HL-60 (cell line): ENCODE results near the gene STK25.

Experiments
- DNase-seq, 2 experiments: peaks; one replicate each; pipeline ENCODE4 v3.0.0-alpha.2; 2010 to 2020; ENCODE audit warnings: low read depth in 1 of 2, low spot score in 1 of 2
- H3K27ac ChIP-seq: fragments of 250-450 bp; sonication (Bioruptor Pico); replicated peaks from 2 replicates; pipeline ENCODE4 v1.5.1; 2020; ENCODE audit warnings: mild to moderate bottlenecking, moderate library complexity
- H3K27me3 ChIP-seq: fragments of 250-450 bp; sonication (Bioruptor Pico); 2 replicates; pipeline ENCODE4 v1.5.1; 2021; ENCODE audit warnings: mild to moderate bottlenecking, moderate library complexity; ENCODE audit not compliant: insufficient read depth, poor library complexity, severe bottlenecking
- H3K4me3 ChIP-seq: replicated peaks from 2 replicates; pipeline ENCODE4 v1.5.1; 2011; ENCODE audit warnings: mild to moderate bottlenecking, control low read depth, low read length; ENCODE audit not compliant: insufficient read depth
- GABPA ChIP-seq: IDR thresholded peaks from 2 replicates; pipeline ENCODE4 v1.6.1; 2012; ENCODE audit warnings: low read depth
- POLR2AphosphoS5 ChIP-seq: IDR thresholded peaks from 2 replicates; pipeline ENCODE4 v1.6.1; 2012; ENCODE audit warnings: low read depth
- REST ChIP-seq: IDR thresholded peaks from 2 replicates; pipeline ENCODE4 v1.6.1; 2012; ENCODE audit warnings: low read depth; ENCODE audit not compliant: insufficient replicate concordance
- SPI1 ChIP-seq: IDR thresholded peaks from 2 replicates; pipeline ENCODE4 v1.6.1; 2012; ENCODE audit warnings: low read depth, mild to moderate bottlenecking, borderline replicate concordance
- TF ChIP-seq, protein P1 (sequence below): IDR thresholded peaks from one replicate; pipeline ENCODE4 v1.5.1; 2011; ENCODE audit warnings: low read length, control low read depth, inconsistent platforms; ENCODE audit not compliant: insufficient read depth

The STK25 gene

DNA sequence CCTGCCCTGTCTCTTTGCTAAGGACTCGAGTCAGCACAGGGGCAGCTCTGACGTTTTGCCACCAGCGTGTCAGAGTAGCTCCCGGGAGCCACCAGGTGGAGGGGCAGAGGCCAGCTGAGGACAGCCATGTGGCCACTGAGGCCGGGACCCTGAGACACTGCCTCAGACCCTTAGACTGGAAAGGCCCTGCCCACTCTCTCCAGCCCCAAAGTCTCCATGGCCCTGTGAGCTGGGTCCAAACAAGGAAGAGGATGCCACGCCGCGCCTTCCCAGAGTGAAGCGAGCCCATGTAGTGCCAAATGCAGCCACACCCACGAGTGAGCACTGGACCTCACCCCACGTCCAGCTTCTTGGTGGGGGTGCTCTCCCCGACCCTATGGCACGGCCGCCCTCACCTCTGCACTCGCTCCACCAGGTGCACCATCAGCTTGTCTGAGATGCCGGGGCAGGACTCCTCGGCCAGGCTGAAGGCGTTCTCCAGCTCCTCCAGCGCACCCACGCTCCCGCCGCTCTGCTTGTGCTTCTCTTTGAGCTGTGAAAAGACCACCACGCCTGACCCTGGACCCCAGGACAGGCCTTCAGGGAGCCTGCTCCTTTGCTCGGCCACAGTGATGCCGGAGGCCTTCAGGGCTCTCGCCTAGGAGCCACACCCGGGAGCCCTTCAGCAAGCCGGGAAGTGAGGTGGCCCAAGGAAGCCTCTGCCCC, 12.2 kb downstream of the STK25 start:
- peaks cover under 1% of the 10 kb centered on the region for H3K27me3 ChIP-seq
- TF ChIP-seq REST (no peak), GABPA (no peak), SPI1 (no peak)
- TF ChIP-seq, protein P1, sequence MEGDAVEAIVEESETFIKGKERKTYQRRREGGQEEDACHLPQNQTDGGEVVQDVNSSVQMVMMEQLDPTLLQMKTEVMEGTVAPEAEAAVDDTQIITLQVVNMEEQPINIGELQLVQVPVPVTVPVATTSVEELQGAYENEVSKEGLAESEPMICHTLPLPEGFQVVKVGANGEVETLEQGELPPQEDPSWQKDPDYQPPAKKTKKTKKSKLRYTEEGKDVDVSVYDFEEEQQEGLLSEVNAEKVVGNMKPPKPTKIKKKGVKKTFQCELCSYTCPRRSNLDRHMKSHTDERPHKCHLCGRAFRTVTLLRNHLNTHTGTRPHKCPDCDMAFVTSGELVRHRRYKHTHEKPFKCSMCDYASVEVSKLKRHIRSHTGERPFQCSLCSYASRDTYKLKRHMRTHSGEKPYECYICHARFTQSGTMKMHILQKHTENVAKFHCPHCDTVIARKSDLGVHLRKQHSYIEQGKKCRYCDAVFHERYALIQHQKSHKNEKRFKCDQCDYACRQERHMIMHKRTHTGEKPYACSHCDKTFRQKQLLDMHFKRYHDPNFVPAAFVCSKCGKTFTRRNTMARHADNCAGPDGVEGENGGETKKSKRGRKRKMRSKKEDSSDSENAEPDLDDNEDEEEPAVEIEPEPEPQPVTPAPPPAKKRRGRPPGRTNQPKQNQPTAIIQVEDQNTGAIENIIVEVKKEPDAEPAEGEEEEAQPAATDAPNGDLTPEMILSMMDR, result no peak
- no peak overlapping the region for H3K27ac ChIP-seq

DNA sequence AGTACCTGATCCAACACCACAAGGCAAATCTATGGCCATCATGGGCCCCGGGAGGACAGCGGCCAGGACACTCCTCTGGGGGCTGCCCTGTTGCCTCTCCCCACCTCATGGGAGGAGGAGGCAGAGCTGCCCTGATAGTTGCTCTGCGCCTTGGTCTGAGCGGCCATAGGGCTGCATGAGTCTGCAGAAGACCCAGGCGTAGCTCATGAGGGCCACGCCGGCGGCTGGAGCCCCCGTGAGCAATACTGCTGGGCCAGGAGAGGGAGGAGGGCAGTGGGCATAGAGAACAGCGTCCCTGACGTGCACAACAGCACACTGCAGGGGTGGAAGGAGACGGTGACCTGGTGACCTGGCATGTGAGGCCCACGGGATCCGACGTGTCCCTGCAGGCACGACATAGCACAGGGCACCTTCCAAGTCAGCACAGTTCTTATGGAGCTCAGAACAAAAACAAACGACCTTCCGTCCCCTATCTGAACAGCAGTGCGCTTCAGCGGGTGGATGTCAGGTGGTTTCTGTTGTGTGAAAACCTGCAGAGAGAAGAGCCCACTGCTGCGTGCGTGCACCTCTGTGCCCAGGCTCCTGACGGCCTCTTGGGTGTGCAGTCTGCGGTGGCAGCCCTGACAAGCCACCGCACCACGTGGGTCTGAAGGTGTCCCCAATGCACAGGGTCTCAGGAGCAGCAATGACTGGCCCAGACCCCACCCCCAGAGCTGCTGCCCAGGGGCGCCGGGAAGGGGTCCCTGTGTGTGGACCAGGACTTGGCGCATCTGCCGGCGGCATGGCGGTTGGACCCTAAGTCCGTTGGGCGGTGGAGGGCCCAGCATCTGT, 13.0 kb downstream of the STK25 start:
- Histone ChIP-seq H3K4me3 (no peak overlapping the region), H3K27ac (no peak overlapping the region), H3K27me3 (peaks cover 5% of the 10 kb centered on the region)
- DNase-seq, result no peak
- TF ChIP-seq, protein P1, result no peak
- no peak for TF ChIP-seq POLR2AphosphoS5

More for the DNA sequence above, 12.2 kb downstream of the STK25 start:
- no peak for DNase-seq
- H3K4me3 ChIP-seq, result no peak overlapping the region

DNA sequence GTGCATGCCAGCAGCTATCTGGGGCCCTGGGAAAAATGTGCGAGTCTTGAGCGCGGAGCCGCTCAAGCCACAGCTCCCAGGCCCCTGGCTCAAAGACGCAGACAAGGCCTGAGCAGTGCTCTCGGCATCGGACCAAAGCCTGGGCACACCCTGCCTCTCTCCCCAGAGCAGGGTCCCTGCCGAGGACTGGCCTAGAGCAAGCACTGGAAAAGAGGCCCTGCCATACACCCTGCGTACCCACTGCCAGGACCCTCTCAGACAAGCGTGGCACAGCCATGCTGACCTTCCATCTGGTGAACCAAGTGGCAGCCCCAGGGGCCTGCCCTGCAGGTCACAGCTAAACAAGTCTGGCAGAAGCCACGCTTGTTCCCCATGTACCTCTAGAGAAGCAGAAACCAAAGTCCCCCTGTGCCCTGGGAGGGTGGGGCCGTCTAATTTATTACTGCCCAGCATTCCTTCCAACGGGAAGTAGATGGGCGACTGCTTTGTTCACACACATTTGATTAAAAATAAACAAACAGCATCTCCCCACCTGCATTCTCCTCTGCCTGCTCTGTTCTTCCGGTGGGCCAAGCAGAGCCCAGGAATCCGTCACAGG, 14.0 kb downstream of the STK25 start:
- peaks cover 6% of the 10 kb centered on the region for H3K27me3 ChIP-seq
- no peak overlapping the region for H3K4me3 ChIP-seq
- TF ChIP-seq GABPA, result no peak
- no peak for TF ChIP-seq REST
- TF ChIP-seq, protein P1, result no peak
- no peak for TF ChIP-seq POLR2AphosphoS5
- TF ChIP-seq SPI1, result no peak
- no peak overlapping the region for H3K27ac ChIP-seq
- DNase-seq, result no peak
